ENCODE measurements around the gene CEACAM20. TPM values are rescaled to one million over a fixed set of nuclear protein-coding genes. Genes with fewer than 3 reads are reported as not detected.

The CEACAM20 gene
- total and polyA plus RNA-seq, 10 of the 15 experiments (the other 5 are each of a cell fraction or from before 2014, with no cell fraction given): not detected

DNA sequence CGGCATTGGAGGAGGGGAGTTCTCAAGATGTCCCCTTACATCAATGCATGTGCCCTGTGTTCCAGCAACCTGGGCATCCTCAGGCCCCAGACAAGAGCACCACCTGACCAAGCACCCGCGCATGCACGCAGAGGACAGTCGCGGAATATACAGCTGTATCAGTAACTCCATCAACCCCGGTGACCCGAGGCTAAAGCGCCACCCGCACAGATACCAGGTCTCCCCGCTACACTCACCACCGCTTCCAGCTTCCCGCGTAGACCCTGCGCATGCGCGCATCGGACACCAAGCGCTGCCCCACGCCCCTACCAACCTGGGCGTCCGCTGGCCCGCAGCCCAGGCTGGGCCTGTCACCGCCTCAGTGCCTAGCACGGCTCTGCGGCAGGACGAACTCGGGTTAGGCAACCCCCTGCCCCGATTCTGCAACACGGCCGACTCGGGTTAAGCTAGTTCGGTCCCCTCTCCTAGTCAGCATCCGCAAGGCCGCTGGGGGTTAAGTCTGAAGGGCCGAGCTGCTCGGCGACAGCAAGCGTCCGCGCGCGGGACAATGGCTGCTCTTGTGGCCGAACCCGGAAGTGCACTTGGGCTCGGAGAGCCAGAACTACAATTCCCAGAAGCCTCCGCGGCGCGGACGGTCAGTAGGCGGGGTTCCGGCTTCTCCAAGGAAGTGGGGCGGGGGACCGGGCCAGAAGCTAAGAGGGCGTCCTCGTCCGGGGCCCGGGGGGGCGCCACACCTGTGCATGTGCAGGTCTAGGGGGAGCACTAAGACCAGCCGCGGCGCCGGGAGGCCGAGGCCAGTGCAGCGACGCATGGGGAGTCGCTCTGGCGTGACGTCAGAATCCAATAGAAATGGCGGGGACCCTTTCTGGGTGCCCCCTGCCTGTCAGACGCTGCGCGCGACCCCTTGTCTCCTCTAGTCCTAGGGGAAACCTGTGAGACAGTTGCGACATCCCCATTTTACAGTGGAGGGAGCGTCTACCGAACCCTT is 29.2 kb downstream of the CEACAM20 start, which contains the start of gene ZNF180 (continued):
- TF ChIP-seq, protein P1, sequence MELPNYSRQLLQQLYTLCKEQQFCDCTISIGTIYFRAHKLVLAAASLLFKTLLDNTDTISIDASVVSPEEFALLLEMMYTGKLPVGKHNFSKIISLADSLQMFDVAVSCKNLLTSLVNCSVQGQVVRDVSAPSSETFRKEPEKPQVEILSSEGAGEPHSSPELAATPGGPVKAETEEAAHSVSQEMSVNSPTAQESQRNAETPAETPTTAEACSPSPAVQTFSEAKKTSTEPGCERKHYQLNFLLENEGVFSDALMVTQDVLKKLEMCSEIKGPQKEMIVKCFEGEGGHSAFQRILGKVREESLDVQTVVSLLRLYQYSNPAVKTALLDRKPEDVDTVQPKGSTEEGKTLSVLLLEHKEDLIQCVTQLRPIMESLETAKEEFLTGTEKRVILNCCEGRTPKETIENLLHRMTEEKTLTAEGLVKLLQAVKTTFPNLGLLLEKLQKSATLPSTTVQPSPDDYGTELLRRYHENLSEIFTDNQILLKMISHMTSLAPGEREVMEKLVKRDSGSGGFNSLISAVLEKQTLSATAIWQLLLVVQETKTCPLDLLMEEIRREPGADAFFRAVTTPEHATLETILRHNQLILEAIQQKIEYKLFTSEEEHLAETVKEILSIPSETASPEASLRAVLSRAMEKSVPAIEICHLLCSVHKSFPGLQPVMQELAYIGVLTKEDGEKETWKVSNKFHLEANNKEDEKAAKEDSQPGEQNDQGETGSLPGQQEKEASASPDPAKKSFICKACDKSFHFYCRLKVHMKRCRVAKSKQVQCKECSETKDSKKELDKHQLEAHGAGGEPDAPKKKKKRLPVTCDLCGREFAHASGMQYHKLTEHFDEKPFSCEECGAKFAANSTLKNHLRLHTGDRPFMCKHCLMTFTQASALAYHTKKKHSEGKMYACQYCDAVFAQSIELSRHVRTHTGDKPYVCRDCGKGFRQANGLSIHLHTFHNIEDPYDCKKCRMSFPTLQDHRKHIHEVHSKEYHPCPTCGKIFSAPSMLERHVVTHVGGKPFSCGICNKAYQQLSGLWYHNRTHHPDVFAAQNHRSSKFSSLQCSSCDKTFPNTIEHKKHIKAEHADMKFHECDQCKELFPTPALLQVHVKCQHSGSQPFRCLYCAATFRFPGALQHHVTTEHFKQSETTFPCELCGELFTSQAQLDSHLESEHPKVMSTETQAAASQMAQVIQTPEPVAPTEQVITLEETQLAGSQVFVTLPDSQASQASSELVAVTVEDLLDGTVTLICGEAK (IDR thresholded peaks at IDR 0.05; ENCODE audit: borderline replicate concordance): peak; percentile 91
- peak; percentile 30; the same call in 1 of the 2 replicates for TF ChIP-seq PAX5 (IDR thresholded peaks at IDR 0.05; ENCODE audit: borderline replicate concordance, low read depth, low read length)
- no peak for TF ChIP-seq RFX5 (IDR thresholded peaks at IDR 0.05; ENCODE audit: low read depth, low read length)
- TF ChIP-seq NBN (IDR thresholded peaks at IDR 0.05): peak; percentile 90
- no peak for TF ChIP-seq ZBED1 (IDR thresholded peaks at IDR 0.05; ENCODE audit: borderline replicate concordance)
- peak; percentile 86; the same call in 1 of the 2 replicates for TF ChIP-seq RB1 (IDR thresholded peaks at IDR 0.05; ENCODE audit: borderline replicate concordance)
- peak; percentile 84 for TF ChIP-seq TCF3 (IDR thresholded peaks at IDR 0.05; ENCODE audit: borderline replicate concordance, insufficient read depth, low read depth, low read length)
- no peak for TF ChIP-seq SUPT20H (IDR thresholded peaks at IDR 0.05; ENCODE audit: borderline replicate concordance, control insufficient read depth, low read depth, low read length)
- TF ChIP-seq HDAC6 (IDR thresholded peaks at IDR 0.05; ENCODE audit: unreplicated experiment): no peak
- TF ChIP-seq FOXM1 (IDR thresholded peaks at IDR 0.05; ENCODE audit: low read depth, low read length): no peak
- TF ChIP-seq ESRRA (IDR thresholded peaks at IDR 0.05; ENCODE audit: low read length): peak; percentile 64; the same call in 1 of the 2 replicates
- TF ChIP-seq HCFC1 (IDR thresholded peaks at IDR 0.05; ENCODE audit: low read length): peak; percentile 90

Measured in GM12878 (cell line).